GM12865 (cell line): ENCODE results near the gene OST4.

Experiments used
- DNase-seq: peaks from one replicate; pipeline ENCODE4 v3.0.0; 2010; ENCODE audit warnings: low read depth
- H3K4me3 ChIP-seq: 2 replicates; pipeline ENCODE4 v1.5.1; 2011; ENCODE audit warnings: mild to moderate bottlenecking, low read depth, low read length, control low read depth
- TF ChIP-seq, protein P1 (sequence below): IDR thresholded peaks from 2 replicates; pipeline ENCODE4 v1.5.1; 2011; ENCODE audit warnings: low read length, control low read depth, low read depth, inconsistent platforms; ENCODE audit not compliant: insufficient read depth; ENCODE audit errors: missing control alignments

Gene OST4

DNA sequence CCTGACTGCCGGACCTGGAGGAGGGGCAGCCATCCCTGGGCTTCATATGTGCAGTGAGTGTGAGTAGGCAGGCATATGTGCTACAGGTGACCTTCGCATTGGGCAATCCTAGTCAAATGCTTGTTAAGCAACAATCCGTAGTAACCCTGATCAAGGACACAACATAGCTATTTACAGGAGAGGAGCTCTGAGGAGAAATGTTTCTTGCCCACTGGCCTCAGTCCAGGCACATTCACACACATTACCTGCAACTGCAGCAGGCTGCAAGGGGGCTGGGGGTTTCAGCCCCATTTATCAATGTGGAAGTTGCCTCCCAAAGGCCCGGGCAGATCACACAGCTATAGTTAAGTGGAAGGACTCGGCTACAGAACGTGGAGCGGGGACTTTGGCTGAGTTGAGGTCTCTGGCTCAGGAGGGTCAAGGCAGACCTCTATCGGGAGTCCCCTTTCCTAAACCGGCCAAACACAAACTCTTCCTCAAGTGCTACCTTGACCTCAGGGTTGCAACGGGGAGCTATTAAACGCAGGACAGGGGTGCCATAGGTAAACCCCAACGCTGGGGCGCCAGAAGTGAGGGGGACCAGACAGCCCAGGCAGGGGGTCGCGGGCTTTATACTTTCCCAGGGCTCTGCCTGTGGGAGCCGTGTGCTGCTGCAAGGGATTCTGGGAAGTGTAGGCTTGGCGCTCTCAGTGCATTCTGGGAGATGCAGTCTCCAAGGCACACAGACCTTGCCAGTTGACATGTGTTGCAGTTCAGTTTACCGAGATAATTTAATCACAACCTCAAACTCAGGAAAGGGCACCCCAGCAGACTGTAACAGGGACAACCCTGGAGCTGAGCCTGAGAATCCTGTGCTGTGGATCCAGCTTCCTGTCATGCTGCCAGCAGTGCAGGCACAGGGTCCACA is 24.5 kb upstream of the OST4 start:
- DNase-seq = peak; percentile 65

DNA sequence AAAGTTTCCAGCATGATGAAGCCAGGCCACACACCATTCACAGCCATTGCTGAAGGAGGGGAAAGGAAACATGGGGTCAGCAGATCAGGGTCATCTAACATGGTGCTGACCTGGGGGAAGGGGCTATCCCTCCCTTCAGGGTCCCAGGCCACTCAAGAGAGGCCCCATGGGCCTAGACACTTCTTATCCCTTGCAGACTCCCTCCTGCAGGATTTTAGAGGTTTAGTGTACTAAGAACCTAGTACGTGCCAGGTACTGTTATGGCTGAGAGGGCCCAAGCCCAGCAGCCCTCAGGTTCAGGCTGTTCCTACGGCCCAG is 23.9 kb upstream of the OST4 start:
- no peak overlapping the region for H3K4me3 ChIP-seq
- no peak for DNase-seq
- TF ChIP-seq, protein P1, sequence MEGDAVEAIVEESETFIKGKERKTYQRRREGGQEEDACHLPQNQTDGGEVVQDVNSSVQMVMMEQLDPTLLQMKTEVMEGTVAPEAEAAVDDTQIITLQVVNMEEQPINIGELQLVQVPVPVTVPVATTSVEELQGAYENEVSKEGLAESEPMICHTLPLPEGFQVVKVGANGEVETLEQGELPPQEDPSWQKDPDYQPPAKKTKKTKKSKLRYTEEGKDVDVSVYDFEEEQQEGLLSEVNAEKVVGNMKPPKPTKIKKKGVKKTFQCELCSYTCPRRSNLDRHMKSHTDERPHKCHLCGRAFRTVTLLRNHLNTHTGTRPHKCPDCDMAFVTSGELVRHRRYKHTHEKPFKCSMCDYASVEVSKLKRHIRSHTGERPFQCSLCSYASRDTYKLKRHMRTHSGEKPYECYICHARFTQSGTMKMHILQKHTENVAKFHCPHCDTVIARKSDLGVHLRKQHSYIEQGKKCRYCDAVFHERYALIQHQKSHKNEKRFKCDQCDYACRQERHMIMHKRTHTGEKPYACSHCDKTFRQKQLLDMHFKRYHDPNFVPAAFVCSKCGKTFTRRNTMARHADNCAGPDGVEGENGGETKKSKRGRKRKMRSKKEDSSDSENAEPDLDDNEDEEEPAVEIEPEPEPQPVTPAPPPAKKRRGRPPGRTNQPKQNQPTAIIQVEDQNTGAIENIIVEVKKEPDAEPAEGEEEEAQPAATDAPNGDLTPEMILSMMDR = no peak

More for the DNA sequence above, 24.5 kb upstream of the OST4 start:
- TF ChIP-seq, protein P1 = no peak
- H3K4me3 ChIP-seq = no peak overlapping the region

DNA sequence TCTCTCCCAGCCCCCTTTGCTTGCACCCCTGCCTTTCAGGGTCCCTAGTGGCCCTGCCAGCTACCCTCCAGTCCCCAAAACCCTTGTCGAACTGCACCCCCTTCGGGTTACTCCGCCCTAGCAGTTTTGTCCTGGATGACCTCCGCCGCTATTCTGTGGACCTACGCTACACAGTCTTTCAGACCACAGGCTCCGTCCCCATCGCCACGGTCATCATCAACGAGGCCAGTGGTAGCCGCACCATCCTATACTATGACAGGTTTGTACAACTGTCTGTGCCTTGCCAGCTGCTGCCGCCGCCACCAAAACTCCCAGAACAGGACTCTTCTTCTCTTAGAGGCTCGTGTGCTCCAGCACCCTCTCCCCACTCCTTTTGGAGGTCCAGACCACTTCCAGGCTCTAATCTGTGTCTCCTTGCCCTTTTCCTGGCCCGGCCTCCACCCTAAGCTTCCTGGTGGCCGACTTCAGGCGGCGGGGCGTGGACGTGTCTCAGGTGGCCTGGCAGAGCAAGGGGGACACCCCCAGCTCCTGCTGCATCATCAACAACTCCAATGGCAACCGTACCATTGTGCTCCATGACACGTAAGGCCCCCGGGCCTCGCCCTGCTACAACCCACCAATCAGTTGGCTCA is 23.0 kb upstream of the OST4 start:
- no peak overlapping the region for H3K4me3 ChIP-seq
- TF ChIP-seq, protein P1 = no peak
- DNase-seq = no peak

DNA sequence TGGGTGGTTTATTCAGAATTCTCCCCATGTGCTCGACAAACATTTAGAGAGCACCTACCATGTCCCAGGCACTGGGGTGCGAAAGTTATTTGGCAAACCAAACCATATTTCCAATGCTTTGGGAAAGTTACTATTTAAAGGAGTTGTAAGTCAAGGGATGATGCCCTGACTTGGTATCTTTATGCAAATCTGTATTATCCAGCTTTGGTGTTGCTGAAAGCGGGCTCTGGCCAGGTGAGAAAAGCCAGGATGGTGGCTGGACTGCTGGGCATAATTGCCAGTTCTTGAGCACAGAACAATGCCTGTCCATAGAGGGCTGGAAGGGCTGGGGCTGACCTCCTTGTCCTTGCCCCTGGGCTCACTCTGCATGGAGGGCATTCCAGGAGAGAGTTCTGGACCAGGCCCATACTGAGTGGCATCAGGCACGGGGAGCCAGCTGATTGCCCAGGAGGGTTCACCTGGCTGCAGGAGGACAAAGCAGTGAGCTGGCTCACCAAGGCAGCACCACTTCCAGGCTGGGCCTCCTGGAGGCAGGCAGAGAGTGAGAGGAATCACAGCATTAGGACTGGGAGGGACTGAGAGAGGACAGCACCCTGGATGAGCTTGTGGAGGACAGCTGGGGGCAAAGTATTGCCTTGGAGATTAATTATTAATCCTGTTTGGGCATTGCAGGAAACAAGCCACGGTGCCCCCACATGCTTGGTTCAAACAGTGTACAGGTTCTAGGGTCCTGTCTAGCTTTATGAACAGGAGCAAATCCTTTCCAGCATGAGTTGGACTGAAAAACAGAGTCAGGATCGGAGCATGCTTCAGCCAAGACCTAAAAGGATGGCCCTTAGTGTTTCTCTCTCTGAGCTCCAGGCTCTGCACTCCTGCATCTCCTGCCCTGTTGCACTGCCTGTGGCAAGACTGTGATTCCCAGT is 22.2 kb upstream of the OST4 start:
- TF ChIP-seq, protein P1 = no peak
- no peak overlapping the region for H3K4me3 ChIP-seq
- no peak for DNase-seq

DNA sequence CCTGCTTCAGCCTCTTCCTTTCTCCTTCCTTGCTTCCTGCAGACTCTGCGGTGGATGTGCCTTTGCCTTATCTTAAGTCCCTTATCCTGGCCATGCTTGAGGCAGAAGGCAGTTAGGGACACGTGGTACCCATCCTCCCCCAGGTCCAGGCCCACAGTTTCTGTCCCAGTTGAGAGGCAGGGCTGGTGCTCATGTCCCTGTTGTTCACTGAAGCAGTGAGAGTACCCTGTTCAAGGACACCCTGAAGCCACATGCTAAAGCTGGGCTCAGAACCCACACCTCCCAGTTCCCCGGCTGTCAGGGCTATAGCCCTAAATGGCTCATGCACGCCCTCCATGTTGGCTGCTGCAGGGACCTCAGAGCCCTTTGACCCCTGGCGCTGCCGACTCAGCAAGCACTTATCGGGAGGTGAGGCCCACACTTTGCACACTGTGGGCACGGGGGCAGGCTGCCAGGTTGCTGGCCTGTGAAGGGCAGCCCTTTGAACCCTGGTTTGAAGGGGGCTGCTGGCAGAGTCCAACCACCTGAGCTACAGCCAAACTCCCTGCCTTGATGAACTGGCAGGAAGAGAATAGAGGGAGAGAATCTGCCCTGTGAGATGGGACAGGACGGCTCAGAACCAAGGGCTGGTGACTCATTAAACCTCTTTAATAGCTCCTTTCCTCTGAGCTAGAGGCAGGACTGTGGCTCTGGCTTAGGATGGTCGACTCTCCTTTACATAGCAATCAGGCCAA is 21.4 kb upstream of the OST4 start:
- no peak overlapping the region for H3K4me3 ChIP-seq
- DNase-seq = no peak
- TF ChIP-seq, protein P1 = no peak
